ENCODE data around the gene LUC7L3. TPM values are rescaled to one million over a fixed set of nuclear protein-coding genes. Genes with fewer than 3 reads are reported as not detected.

The LUC7L3 gene
- total RNA-seq, 1 experiment from 2014 or later, result 184 TPM

GRCh38 chr17:50797135-50797810, 77.9 kb downstream of the LUC7L3 start:
- Histone ChIP-seq H3K36me3 (ENCODE audit: control insufficient read depth in 1 of 2, insufficient read depth in 2 of 2, low read length in 2 of 2) (no peaks in the 10 kb centered on the region), H3K4me2 (ENCODE audit: low read length) (no peak overlapping the region), H3K27ac (ENCODE audit: low read depth, low read length) (no peak overlapping the region), H3K4me1 (ENCODE audit: control insufficient read depth in 1 of 2, insufficient read depth in 2 of 2, low read length in 2 of 2) (no peaks in the 10 kb centered on the region), H2AFZ (ENCODE audit: low read depth, low read length, poor library complexity, severe bottlenecking) (no peak overlapping the region), H3K4me3 (replicated peaks in 1 of 2; ENCODE audit: low read depth in 1 of 2, low read length in 2 of 2) (no peak overlapping the region), H4K20me1 (ENCODE audit: insufficient read depth) (no peaks in the 10 kb centered on the region), H3K27me3 (ENCODE audit: insufficient read depth, low read length) (no peaks in the 10 kb centered on the region), H3K9me2 (ENCODE audit: insufficient read depth) (no peaks in the 10 kb centered on the region), H3K9me3 (ENCODE audit: control insufficient read depth in 1 of 2, insufficient read depth in 1 of 2, low read depth in 1 of 2, low read length in 2 of 2) (no peaks in the 10 kb centered on the region), H3K9ac (ENCODE audit: low read length) (no peak overlapping the region), H3K79me2 (ENCODE audit: insufficient read depth, low read length) (no peaks in the 10 kb centered on the region)
- ChIA-PET POLR2A (no interaction called here), RAD21 (ENCODE audit: low non-redundant PET in 1 of 2, low total read pairs in 2 of 2, uncharacterized antibody in 2 of 2, unreplicated experiment in 2 of 2) (no interaction called here), CTCF (interaction anchor here (2.1 kb wide), 1 partner anchor 14 kb away, joined by 12 read pairs; no protein-coding TSS in a partner anchor)
- DNase-seq (ENCODE audit: low read depth, low spot score), result no peak
- no peak for ATAC-seq
- TF ChIP-seq POLR2A (IDR thresholded peaks at IDR 0.05; ENCODE audit: borderline replicate concordance, extremely low read depth, insufficient read depth, insufficient read length) (no peak), ATF3 (IDR thresholded peaks at IDR 0.05) (no peak), SIN3A (IDR thresholded peaks at IDR 0.05; ENCODE audit: low read depth) (no peak)
- no TSS peak for BruUV-seq (replicated peaks)
- intact Hi-C loops (cut with micrococcal nuclease), result no loop called here

DNA sequence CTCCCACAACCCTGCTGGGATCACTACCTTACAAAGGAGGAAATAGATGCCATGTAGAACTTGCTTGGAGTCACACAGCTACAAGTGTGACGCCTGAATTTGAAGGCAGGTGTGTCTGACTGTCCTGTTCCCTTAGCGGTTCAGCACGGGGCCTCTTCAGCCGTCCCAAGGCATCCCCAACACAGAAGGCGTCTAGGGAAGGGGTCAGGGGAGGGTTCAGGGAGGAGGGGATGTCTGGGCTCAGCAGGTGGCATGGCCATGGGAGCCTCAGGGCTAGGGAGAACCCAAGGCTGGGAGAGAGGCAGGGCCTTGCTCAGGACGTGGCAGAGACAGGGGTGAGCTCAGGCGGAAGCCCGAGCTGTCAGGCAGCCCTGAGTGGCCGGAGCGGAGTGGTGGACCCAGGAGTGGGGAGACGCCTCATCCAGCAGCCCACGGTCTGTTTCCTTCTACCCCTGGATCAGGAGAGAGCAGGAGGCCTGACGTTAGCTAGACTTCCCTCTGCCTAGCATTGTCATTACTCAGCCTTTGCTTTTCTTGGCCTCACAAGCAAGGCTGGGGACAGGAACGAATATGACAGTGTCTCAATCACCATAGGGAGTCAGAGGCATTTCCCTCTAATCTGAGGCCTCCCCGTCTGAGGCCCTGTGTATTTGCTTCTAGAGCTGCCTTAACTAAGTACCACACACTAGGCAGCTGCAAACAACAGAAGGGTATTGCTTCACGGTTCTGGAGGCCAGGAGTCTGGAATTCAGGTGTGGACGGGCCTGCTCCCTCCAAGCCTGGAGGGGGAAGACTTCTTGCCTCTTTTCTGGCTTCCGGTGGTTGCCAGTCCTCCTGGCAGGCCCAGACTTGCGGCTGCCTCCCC, 79.3 kb downstream of the LUC7L3 start:
- no peak overlapping the region for H3K4me3 ChIP-seq (replicated peaks in 1 of 2; ENCODE audit: low read depth in 1 of 2, low read length in 2 of 2)
- no peaks in the 10 kb centered on the region for H4K20me1 ChIP-seq (ENCODE audit: insufficient read depth)
- peaks cover 0 to 5% of the 10 kb centered on the region in 2 experiments; a peak in 2 of 4 replicates for H3K4me1 ChIP-seq (ENCODE audit: control insufficient read depth in 1 of 2, insufficient read depth in 2 of 2, low read length in 2 of 2)
- no peaks in the 10 kb centered on the region for H3K9me3 ChIP-seq (ENCODE audit: control insufficient read depth in 1 of 2, insufficient read depth in 1 of 2, low read depth in 1 of 2, low read length in 2 of 2)
- ATAC-seq (no peak), DNase-seq (ENCODE audit: low read depth, low spot score) (no peak)
- no TSS peak for BruUV-seq (replicated peaks)
- ChIA-PET POLR2A (no interaction called here), CTCF (interaction anchor here (0.8 to 1.0 kb wide), 2 partner anchors 16 to 599 kb away, joined by 3 read pairs; no protein-coding TSS in a partner anchor), RAD21 (ENCODE audit: low non-redundant PET in 1 of 2, low total read pairs in 2 of 2, uncharacterized antibody in 2 of 2, unreplicated experiment in 2 of 2) (no interaction called here)
- H3K79me2 ChIP-seq (ENCODE audit: insufficient read depth, low read length), result no peaks in the 10 kb centered on the region
- H3K9ac ChIP-seq (ENCODE audit: low read length), result no peak overlapping the region
- H3K4me2 ChIP-seq (ENCODE audit: low read length), result no peak overlapping the region
- intact Hi-C loops (cut with micrococcal nuclease), result no loop called here
- H2AFZ ChIP-seq (ENCODE audit: low read depth, low read length, poor library complexity, severe bottlenecking), result no peak overlapping the region
- H3K27ac ChIP-seq (ENCODE audit: low read depth, low read length), result no peak overlapping the region
- H3K27me3 ChIP-seq (ENCODE audit: insufficient read depth, low read length), result no peaks in the 10 kb centered on the region
- H3K36me3 ChIP-seq (ENCODE audit: control insufficient read depth in 1 of 2, insufficient read depth in 2 of 2, low read length in 2 of 2), result no peaks in the 10 kb centered on the region
- no peaks in the 10 kb centered on the region for H3K9me2 ChIP-seq (ENCODE audit: insufficient read depth)
- no peak for TF ChIP-seq SP1 (IDR thresholded peaks at IDR 0.05; ENCODE audit: low read depth)
- TF ChIP-seq, protein P1, sequence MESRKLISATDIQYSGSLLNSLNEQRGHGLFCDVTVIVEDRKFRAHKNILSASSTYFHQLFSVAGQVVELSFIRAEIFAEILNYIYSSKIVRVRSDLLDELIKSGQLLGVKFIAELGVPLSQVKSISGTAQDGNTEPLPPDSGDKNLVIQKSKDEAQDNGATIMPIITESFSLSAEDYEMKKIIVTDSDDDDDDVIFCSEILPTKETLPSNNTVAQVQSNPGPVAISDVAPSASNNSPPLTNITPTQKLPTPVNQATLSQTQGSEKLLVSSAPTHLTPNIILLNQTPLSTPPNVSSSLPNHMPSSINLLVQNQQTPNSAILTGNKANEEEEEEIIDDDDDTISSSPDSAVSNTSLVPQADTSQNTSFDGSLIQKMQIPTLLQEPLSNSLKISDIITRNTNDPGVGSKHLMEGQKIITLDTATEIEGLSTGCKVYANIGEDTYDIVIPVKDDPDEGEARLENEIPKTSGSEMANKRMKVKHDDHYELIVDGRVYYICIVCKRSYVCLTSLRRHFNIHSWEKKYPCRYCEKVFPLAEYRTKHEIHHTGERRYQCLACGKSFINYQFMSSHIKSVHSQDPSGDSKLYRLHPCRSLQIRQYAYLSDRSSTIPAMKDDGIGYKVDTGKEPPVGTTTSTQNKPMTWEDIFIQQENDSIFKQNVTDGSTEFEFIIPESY (IDR thresholded peaks at IDR 0.05; ENCODE audit: extremely low read depth, insufficient replicate concordance, low read length), result no peak
- TF ChIP-seq, protein P2, sequence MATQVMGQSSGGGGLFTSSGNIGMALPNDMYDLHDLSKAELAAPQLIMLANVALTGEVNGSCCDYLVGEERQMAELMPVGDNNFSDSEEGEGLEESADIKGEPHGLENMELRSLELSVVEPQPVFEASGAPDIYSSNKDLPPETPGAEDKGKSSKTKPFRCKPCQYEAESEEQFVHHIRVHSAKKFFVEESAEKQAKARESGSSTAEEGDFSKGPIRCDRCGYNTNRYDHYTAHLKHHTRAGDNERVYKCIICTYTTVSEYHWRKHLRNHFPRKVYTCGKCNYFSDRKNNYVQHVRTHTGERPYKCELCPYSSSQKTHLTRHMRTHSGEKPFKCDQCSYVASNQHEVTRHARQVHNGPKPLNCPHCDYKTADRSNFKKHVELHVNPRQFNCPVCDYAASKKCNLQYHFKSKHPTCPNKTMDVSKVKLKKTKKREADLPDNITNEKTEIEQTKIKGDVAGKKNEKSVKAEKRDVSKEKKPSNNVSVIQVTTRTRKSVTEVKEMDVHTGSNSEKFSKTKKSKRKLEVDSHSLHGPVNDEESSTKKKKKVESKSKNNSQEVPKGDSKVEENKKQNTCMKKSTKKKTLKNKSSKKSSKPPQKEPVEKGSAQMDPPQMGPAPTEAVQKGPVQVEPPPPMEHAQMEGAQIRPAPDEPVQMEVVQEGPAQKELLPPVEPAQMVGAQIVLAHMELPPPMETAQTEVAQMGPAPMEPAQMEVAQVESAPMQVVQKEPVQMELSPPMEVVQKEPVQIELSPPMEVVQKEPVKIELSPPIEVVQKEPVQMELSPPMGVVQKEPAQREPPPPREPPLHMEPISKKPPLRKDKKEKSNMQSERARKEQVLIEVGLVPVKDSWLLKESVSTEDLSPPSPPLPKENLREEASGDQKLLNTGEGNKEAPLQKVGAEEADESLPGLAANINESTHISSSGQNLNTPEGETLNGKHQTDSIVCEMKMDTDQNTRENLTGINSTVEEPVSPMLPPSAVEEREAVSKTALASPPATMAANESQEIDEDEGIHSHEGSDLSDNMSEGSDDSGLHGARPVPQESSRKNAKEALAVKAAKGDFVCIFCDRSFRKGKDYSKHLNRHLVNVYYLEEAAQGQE (IDR thresholded peaks at IDR 0.05; ENCODE audit: low read depth), result no peak
- TF ChIP-seq ZFX (IDR thresholded peaks at IDR 0.05), result no peak
- TF ChIP-seq ZNF274 (IDR thresholded peaks at IDR 0.05; ENCODE audit: low read depth, low read length), result no peak
- TF ChIP-seq POLR2A (IDR thresholded peaks at IDR 0.05; ENCODE audit: borderline replicate concordance, extremely low read depth, insufficient read depth, insufficient read length), result no peak
- TF ChIP-seq, protein P3, sequence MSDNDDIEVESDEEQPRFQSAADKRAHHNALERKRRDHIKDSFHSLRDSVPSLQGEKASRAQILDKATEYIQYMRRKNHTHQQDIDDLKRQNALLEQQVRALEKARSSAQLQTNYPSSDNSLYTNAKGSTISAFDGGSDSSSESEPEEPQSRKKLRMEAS (IDR thresholded peaks at IDR 0.05), result no peak
- no peak for TF ChIP-seq RAD21 (IDR thresholded peaks at IDR 0.05; ENCODE audit: low read depth)
- TF ChIP-seq CEBPB (IDR thresholded peaks at IDR 0.05; ENCODE audit: low read depth), result no peak
- TF ChIP-seq YY1 (IDR thresholded peaks at IDR 0.05; ENCODE audit: extremely low read depth, insufficient replicate concordance, low read depth, low read length), result no peak
